ENCODE results near the gene SLC25A36.

SLC25A36 gene, protein sequence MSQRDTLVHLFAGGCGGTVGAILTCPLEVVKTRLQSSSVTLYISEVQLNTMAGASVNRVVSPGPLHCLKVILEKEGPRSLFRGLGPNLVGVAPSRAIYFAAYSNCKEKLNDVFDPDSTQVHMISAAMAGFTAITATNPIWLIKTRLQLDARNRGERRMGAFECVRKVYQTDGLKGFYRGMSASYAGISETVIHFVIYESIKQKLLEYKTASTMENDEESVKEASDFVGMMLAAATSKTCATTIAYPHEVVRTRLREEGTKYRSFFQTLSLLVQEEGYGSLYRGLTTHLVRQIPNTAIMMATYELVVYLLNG

DNA sequence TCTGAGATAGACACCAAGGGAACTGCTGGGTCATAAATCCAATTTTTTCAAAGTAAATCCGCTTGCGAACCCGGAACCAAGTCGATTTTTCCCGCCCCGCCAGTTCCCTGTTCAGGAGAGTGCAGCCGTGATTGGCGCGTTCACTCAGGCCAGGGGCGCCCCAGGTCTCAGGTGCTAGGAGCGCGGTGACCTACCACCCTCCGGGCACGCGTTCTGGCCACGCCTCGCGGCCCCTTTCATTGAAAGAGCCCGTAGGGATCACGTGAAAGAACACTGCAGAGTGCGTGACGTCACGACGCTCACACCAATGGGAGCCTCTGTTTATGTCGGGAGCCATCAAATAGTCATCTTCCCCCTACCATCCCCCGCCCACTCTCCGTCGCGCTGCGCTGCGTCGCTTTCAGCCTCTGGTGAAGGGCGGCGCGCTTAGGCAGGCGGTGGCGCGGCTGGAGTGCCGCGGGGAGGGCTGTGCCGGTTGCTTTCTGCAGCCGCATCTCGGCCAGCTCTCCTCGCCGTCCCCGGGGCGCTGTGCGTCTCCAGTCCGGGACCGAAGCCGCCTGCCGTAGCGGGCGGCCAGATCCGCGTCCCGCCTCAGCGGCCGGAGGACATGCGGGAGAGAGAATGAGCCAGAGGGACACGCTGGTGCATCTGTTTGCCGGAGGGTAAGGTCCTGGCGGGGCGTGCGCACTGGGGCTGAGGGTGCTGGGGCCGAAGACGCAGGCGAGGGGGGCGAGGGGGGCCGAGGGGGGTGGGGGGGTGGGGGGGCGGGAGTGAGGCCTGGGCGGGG, at the start of gene SLC25A36:
TSS of gene SLC25A36 (plus strand) at position 403 of the 787 bp plus-strand sequence. CDS start at position 622, 219 bp downstream.
- peak; percentile 92 for DNase-seq

DNA sequence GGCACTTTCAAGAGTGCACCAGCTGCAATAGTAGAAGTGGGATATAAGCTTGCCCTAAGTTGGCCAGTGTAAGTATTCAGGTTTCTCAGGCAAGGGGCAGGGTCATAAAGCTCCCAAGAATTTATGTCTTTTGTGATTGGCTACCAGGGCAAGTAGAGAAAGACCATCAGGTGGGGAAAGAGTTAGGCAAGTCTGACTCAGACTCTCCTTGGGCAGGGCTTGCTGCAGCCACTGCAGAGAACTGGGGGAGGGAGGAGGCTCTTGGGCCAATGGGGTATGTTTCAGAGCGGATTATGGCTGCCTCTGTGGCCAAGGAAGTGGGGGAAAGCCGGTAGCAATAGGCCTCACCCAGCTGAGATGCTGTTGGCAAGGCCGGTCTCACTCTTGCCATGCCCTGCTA, 44.6 kb upstream of the SLC25A36 start:
- DNase-seq: no peak

DNA sequence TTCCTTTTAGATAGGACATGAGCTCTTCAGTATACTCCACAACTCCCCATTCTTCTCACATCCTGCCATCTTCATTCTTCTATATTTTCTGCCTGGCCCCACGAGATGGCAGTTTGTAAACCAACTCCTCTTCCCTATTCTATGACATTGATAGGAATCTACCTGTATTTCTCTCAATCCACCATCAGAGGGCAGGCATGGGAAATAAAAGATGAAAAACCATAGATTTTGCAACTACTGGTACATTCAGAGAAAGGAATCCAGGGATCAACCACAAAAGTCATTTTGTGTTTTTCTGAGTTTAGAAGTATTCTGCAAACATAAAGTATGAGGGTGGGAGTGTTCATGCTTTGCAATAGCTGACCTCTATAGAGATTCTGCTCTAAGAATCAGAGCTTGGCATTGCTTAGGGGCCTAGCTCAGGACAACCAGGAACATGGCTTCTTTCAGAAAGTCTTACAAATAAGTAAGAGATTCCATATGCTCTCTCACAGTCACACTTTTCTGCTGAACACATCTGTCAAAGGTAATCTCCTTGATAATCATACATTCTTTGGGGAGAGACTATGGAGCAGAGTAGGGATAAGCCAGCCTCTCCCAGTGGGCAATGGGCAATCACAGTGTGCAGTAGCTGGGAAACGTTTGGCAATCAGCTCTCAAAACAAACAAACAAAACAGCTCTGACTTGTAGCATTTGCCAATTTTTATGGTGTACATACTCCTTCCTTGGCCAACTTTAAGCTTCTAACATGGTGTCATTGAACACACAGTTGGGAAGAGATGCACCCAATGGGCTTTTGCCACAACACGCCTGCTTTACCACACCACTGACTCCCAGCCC, 43.1 kb upstream of the SLC25A36 start:
- DNase-seq: peak; percentile 48

DNA sequence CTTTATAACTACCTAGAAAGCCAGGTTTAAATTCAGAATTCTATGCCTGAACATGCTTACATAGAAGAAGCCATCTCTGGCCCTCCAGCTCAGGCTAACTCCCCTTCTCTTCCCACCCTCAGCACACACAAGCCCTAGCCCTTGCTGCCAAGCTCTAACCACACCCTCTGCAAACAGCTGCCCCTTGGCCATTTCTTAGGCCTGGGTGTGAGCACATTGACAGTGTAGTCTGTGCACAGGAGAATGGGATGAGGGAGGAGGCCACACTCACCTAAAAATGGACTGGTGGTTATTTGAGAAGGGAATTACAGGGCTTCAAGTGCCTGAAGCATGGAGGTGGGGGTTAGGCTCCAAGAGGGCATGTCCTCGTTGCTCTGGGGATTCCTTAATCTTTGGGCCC, 42.3 kb upstream of the SLC25A36 start:
- no peak for DNase-seq

DNA sequence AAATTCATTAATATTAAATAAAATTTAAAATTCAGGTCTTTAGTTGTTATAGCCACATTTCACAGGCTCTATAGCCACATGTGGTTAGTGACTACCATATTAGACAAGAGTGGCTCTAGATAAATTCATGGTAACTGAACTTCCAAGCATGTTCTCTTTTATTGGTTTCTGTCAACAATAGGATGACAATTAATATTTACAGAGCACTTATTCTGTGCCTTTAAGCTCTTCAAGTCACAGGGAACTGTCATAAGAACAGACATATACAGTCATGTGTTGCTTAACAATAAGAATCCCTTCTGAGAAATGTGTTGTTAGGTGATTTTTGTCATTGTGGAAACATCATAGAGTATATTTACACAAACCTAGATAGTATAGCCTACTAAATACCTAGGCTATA, 38.8 kb upstream of the SLC25A36 start:
- no peak for DNase-seq

DNA sequence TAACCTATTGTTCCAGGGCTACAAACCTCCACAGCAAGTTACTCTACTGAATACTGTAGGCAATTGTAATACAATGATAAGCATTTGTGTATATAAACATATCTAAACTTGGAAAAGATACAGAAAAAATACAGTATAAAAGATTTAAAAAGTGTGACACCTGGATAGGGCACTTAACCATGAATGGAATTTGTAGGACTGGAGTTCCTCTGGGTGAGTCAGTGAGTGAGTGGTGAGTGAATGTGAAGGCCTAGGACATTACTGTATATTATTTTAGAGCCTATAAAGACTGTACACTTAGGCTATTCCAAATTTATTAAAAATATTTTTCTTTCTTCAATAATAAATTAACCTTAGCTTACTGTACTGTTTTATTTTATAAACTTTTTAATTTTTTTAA, 38.4 kb upstream of the SLC25A36 start:
- no peak for DNase-seq

DNA sequence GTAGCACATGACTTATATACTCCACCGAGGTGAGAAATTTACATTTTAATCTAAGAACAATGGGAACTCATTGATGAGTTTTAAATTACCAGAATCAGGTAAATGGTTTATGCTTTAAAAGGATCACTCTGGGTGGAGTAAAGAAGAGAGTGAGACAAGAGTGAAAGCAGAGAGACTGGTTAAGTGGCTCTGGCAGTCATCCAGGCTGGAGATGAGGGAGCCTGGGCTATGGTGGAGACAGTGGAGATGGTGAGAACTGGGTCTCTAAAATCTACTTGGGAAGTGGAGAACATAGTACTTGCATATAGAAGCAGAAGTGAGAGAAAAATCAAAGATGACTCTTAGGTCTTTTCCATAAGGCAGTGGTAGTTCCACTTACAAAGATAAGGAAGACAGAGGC, 37.1 kb upstream of the SLC25A36 start:
- no peak for DNase-seq

DNA sequence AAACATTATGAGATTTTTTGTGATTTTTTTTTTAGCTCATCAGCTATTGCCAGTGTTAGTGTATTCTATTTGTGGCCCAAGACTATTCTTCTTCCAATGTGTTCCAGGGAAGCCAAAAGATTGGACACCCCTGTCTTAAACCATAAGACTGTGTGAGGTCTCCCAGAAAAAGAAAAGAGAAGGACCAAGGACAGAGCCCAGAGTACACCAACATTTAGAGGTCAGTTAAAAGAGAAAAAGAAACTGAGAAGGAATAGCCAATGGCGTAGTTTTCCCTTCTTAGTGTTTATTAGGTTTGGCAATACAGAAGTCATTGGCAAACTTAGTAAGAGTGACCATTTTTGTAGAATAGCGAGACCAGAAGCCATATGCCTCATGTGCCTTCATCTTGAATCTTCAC, 36.1 kb upstream of the SLC25A36 start:
- no peak for DNase-seq

DNA sequence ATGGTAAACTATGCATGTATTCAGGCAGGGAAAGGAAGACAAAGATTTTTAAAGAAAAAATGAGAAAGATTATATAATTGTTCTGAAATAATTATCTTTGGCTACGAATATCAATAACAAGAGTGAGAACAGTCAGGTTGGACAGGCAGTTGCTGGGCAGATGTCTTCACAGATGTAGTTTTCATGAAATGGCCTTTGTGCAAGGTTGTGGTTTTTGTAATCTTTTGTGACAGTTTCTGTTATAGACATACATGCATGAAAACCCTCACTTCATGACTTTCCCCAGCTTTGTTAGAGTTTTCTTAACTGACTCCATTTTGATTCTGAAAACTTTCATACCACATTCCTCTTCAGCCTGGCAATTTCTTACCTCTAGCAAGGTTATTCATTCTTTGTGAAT, 34.9 kb upstream of the SLC25A36 start:
- DNase-seq: no peak

DNA sequence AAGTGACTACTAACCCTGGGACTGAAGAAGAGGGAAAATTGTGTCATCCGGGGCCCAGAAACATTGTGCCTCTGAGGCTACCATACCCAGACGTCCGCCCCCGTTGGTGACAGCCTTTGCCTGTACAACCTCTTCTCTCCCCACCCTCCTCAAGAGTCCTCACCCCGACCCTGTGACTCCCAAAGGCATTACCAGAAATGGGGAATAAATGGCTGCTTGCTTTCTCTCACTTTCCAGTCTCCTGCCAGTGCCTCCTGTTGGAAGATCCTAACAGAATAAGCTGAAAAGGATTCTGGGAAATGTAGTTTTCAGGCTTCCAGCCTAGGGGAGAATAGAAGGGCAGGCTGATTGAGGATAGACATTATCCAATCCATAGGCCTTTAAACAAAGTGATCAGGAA, 30.8 kb upstream of the SLC25A36 start:
- DNase-seq: no peak

DNA sequence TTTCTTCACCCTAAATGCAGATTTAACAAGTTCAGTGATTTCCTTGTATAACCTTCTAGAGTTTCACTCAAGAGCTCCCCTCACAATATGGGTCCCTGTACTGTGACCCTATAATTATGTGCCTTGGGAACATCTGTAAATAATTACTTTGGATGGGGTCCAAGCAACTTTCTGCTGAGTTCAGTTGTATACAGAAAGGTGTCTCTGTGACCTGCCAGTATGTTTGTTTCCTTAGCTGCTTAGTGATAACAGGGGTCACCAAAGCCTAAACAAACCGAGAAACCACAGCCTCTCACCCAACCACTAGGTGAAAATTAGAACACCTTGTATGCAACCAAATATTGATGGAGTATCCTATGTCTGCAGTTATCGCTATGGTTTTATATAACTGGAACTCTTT, 29.8 kb upstream of the SLC25A36 start:
- no peak for DNase-seq

DNA sequence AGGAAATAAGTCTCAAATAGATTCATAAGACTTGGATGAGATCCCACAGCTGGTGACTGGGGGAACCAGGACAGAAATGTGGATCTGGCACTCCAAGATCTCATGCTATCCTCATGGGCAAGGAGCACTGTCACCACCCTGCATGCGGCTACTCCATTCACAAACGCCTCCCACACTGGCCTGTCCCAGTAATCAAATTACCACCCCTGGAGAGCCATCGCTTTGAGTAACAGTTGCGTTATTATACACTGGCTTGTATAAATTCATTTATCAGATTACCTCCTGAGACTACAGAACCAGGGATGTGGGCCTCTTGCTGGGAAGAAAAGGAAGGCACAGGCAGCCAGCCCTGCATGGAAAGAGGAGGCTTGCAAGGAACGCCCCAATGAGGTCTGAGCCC, 27.9 kb upstream of the SLC25A36 start:
- DNase-seq: no peak

DNA sequence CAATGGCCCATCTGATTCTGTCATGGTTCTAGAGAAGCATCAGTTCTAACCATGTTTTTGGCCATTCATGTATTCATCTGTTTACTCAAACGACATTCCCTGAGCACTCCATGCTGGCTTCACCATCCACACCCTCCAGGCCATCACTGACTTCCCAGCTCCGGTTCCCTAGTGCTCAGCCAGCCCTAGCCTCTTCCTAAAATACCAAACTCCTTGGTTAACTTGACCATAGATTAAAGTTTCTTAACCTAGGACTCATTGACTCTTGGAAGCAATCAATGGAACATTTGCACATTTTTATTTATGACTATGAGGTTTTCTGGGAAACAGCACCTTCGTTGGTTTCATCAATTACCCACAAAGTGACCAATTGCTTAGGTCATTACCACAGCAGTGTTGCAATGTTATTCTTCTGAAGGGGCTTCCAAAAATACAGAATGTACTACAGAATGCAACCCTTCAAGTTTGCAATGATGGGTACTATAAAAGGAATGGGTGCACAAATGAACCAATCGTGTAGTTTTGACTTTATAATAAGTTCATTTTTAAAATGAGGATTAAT, 27.2 kb upstream of the SLC25A36 start:
- DNase-seq: no peak

DNA sequence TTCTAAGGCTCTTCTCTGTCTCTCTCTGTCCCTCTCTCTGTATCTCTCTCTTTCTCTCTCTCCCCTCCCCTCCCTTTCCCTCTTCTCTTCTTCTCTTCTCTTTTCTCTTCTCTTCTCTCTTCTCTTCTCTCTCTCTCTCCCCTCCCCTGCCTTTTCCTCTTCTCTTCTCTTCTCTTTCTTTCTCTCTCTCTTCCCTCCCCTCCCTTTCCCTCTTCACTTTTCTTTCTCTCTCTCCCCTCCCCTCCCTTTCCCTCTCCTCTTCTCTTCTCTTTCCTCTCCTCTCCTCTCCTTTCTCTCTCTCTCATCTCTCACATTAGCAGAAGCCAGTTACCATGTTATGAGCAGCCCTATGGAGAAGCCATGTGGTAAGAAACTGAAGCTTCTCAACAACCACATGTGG, 25.0 kb upstream of the SLC25A36 start:
- no peak for DNase-seq

DNA sequence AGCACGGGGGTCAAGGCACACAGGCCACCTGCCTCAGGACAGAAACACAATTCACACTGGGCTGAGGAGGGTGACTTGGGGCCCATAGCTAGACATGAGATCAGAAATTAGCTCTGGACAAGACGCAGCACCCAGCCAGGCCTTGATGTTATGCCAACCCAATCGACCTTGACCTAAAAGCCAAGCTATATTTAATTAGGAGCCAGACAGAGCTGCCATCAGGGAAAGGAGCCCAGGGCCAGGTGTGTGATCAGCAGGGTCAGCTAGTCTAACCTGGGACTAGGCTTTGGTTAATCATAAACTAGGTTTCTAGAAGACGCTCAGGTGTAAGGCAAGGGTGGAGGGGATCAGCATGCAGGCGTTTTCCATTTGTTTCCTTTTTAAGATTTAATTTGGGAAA, 23.9 kb upstream of the SLC25A36 start:
- DNase-seq: no peak

DNA sequence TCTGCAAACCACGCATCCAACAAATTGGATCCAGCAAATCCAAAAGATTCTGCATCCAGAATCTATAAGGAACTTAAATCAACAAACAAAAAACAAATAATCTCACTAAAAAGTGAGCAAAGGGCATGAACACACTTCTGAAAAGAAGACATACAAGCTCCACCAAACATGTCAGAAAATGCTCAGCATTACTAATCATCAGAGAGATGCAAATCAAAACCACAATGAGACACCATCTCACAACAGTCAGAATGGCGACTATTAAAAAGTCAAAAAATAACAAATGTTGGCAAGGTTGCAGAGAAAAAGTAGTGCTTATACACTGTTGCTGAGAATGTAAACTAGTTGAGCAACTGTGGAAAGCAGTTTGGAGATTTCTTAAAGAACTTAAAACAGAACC, 21.6 kb upstream of the SLC25A36 start:
- DNase-seq: no peak

DNA sequence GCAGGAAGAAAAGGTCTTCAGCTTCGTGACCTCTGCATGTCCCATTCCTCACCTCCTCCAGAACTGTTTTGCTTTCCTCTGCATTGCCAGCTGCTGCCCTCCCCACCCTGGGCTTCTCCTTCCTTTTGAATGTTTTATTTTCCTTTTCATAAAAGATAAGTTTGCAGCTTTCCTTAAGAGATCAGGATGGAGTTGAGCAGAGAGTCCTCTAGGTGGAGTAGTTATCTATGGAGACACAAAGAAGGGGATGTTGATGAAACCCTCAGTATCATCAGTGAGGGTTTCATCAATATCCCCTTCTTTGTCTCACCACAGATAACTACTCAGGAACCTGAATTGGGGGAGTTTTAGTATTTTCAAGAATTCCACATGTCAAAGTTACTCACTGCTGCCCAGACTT, 19.0 kb upstream of the SLC25A36 start:
- no peak for DNase-seq

DNA sequence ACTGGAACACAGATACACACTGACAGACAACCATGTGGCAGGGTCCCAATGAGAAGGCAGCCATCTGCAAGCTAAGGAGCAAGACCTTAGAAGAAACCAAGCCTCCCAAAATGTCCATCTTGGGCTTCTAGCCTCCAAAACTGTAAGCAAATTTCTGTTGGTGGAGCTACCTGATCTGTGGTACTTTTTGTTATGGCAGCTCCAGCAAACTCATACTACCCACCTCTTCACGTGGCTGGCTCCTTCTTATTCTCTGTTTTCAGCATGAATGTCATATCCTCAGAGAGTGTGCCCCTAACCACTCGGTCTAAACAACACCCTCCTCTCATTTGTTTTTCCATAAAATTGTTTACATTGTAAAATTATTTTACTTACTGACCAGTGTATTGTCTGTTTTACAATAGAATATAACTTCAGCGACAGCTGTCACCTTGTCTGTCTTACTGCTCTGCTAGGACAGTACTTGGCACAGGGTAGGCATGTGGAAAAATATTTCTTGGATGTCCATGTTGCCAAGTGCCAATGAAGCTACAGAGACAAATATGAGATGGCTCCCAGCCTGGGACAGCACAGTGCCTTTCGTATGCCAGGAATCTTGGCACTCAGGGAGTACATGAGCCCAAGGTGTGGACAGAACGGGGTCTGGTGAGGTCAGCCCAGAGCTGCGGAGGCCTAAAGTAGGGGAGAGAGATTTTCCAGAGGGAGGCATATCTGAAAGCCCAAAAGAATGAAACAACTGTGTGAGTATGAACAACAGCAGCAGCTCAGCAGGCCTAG, 17.4 kb upstream of the SLC25A36 start:
- DNase-seq: no peak

DNA sequence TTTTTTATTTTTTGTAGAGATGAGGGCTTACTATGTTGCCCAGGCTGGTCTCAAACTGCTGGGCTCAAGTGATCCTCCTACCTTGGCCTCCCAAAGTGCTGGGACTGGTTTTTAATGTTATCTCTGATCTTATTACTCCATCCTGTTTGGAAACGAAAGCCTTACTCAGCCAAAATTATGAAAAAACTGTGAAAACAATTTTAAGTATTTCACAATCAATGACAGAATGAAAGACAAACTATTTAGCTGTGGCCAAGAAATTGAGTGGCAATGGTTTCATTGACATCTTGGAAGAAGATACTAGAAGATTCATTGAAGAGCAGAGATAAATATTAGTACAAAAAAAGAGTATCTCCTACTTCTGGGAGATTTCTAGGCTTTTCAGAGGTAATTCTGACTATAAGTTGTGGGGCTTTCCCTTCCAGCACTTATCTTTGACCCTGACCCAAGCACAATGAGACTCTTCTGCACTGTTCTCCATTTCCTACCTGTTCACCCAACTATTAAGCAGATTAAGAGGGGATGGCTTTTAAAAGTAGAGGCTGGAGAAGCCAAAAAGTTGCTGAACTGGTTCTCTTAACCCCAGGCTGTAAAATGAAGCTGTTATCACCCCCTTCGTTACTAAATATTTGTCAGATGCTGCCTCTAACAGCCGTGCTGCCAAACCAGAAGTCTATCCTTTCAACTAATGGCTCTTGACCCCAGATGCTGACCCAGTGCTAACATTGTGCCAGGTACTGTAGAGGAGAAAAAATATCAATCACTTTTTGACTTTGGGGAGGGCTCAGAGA, 14.2 kb upstream of the SLC25A36 start:
- DNase-seq: no peak

DNA sequence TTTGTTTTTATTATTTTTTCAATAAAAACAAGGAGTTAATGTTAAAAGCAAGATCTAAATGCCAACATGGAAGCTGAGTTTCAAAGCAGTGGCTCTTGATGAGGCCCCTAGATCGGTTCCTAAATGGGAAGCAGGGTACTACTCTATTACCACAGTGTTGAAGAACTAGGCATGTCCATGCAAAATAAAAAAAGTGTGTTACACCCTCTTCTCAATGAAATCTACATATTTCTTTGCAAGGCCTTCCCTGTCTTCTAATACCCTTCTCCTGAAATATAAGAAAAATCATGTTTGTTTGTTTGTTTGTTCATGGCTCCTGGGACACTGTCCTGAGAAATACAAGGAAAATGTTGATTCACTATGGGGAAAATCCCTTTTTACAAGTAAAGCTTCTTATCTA, 12.2 kb upstream of the SLC25A36 start:
- no peak for DNase-seq

DNA sequence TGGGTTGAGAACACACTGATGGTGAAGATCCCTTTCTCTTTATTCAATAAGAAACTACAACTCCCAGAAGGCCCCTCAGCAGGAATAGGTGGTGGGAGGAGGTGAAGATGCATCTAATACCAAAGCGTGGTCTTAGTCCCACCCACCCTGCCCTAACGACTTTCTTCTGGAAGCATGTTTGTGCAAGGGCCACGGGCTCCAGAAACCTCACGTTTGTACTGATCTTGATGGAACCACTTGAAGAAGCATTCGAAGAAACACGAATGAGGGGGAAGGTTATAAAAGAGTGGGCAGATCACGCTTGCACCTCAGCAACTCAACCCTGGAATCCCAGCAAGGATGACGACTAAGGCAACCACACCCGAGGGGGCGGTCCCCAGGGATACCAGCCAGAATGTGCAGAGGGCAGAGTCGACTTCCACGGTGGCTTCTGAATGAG, 10.6 kb upstream of the SLC25A36 start:
- no peak for DNase-seq

DNA sequence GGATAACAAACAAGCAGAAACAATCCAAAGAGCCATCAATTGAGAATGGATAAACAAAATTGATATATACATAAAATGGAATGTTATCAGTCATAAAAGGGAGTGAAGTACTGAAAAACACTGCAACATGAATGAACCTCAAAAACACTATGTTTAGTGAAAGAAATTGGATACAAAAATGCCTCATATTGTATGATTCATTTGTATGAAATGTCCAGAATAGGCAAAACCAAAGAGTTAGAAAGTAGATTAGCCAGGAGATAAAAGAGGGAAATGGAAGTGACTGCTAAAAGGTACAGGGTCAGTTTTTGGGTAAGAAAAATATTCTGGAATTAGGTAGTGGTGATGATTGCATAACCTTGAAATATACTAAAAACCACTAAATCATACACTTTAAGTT, 9.8 kb upstream of the SLC25A36 start:
- DNase-seq: no peak

Measured in amniotic stem cell (primary cell).